Superior temporal gyrus (tissue), 1 donor: ENCODE measurements around the gene MKRN2.

Experiments used
- DNase-seq: peaks from one replicate; pipeline ENCODE4 v3.0.0-alpha.2; 2016; ENCODE audit errors: extremely low spot score

MKRN2 gene

DNA sequence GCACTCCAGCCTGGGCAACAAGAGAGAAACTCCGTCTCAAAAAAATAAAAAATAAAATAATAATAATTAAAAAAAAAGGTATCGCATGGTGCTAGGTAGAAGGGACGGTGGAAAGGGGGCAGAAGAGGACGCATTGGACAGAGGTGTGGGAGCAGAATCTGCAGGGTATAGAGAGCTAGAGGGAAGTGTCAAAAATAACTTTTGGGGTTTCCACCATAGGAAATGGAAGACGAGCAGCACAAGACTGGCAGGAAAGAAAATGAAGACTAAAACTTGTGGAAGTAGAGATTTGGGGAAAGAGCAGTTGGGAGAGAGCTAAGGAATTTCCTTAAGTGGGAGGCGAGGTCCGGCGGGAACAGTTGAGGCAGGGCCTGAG lies 585 bp upstream of the MKRN2 start:
- DNase-seq, result no peak

DNA sequence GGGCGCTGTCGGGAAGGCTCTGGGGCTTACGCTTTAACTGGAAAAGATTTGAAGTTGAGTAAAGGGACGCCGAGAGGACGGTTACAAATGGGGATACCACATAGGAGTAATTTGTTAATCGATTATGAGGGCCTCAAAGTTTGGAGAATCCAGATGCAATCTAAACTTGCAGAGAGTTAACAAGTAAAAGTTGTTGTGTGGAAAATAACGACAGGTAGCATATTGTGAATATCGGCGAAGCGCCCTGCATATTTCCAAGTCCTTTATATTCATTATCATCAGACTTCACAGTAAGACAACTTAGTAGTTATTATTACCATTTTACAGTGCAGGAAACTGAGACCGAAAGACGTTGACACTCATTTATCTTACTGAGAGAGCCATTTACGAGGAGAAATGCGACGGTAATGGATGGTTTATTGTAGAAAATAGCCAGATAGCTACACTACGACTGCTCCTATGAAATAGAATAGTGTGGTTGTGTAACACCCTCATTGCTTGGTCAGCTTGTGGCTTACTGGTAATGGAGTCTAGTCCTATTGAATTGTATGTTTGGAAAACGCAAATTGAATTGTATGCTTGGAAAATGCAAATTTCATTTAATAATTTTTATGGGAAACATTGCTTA lies 700 bp downstream of the MKRN2 start:
- peak; percentile 60 for DNase-seq

DNA sequence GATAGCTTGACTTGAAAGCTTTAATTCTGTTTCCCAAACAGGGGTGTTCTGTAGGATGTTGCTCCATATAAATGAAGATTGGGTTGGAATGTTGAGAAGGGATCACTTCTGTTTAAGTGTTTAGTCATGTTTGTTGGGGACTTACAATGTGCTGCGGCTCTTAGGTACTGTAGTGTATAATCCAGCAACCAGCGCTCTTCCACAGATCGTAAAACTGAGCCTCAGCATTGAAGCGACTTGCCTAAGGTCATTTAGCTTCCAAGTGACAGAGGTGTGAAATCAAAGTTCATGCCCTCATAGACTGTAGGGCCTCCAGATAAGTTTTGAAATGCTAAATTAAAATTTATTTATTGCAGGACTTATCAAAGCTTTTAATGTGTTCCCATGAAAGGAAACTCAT lies 1.8 kb downstream of the MKRN2 start:
- DNase-seq, result no peak

DNA sequence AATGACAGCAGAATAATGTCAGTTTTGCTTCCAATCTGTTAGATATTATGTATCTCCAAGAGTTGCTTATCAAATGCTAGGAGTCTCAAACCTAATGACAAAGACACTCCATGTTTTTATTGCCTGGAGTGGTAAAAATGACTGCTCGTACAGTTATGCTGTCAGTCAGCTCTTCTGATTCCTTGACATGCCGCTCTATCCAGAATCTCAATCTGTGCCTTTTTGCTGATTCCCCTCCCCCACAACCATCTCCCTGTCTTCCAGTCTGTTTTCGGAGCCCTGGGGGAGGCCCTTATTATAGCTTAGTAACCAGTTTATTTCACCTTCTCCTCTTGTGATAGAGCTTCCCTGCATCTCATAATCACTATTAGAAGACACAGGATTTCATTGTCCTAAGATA lies 2.6 kb downstream of the MKRN2 start:
- DNase-seq, result no peak

DNA sequence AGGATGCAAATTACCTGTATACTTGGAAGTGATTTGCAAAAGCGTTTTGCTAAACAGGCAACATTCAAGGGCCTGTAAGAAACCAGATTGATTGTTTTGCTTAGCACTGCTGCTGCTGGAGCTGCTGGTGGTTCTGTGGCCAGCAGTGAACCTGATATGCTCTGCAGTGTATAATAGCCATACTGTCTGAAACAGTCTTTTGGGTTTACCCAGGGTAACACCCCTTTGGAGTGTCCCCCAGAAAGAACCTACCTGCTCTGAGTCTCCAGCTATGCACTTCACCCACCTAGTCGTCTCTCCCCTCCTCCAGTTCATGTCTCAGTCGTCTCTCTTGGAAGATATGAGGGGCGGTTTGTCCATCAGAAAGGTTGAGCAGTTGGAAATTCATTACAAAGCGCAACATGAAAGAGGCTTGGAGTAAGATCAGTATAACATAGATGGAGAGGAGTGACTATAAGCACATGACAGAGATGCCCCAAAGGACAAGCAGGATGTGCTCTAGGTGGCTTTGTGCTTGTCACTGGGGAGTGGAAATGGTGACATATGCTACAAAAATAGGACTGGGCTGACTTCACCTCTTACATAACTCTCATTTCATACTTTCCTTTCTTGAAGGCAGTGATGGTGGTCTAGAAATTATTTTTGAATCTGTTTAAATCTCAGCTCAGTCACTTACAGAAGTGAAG lies 3.8 kb downstream of the MKRN2 start:
- no peak for DNase-seq

DNA sequence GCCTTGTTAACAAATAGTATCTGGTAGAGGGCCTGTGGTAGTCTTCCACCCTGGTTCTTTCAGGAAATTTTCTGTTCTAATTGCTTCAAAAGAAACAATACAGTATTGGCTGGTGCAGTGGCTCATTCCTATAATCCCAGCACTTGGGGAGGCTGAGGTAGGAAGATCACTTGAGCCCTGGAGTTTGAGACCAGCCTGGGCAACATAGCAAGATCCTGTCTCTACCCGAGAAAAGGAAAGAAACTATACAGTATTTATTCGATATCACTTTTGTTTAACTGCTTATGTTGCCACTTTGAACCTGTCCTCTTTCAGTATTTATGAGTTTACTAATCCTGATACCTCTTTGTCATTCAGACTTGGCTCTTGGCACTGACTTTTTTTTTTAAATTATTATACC lies 4.5 kb downstream of the MKRN2 start:
- DNase-seq, result no peak

DNA sequence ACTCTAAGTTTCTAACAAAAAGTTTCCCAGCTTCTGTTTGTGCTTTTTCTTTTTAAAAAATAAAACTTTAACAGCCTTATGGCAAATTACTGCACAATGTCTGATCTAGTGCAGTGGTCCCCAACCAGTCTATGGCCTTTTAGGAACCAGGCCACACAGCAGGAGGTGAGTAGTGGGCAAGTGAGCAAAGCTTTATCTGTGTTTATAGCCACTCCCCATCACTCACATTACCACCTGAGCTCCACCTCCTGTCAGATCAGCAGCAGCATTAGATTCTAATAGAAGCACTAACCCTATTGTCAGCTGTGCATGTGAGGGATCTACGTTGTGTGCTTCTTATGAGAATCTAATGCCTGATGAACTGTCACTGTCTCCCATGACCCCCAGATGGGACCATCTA lies 5.6 kb downstream of the MKRN2 start:
- no peak for DNase-seq

DNA sequence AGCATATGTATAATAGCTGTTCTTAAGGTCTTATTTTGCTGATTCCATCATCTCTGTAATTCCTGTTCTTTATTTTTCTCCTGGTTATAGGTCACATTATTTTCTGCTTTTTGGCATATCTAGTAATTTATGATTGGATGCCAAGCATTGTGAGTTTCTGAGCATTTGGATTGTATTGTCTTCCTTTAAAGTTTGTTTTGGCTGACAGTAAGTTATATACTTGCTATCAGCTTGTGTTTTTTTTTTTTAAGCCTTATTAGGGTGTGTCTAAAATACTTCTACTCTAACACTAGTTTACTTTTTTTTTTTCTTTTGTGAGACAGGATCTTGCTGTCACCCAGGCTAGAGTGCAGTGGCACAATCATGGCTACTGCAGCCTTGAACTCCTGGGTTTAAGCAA lies 10.1 kb downstream of the MKRN2 start:
- DNase-seq, result no peak

DNA sequence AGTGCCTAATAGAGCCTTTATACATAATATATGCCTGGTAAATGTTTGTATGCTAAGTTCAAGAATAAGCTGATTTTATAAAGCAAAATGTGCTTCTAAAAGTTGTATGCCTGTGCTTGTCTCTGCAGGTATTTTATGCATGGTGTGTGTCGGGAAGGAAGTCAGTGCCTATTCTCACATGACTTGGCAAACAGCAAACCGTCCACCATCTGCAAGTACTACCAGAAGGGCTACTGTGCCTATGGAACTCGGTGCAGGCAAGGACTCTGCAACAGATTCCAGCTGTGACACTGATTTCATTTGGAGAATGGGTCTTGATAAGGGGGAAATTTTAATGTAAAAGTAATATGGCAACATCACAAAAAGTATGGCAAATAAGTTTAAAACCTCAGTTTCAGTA lies 11.9 kb downstream of the MKRN2 start:
- no peak for DNase-seq

DNA sequence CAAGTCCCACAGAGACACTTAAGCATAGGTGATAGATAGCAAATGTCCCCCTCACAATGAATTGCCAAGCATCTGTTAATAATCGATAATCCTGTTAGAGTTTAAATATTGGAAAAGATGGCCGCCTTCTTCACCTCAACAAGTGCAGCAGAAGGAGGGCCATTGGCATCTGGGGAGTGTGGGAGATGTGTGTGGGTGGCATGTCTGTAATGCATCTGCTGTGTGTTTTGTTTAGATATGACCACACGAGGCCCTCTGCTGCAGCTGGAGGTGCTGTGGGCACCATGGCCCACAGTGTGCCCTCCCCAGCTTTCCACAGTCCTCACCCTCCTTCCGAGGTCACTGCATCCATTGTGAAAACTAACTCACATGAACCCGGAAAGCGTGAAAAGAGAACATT lies 12.9 kb downstream of the MKRN2 start:
- DNase-seq, result no peak

DNA sequence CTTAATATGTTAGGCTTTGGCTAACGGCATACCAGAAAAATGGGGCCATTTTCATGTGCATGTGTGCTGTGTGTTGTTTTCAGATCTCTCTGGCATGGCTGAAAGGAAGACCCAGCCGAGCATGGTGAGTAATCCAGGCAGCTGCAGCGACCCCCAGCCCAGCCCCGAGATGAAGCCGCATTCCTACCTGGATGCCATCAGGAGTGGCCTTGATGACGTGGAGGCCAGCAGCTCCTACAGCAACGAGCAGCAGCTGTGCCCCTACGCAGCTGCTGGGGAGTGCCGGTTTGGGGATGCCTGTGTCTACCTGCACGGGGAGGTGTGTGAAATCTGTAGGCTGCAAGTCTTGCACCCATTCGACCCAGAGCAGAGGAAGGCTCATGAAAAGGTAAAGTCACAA lies 15.1 kb downstream of the MKRN2 start:
- DNase-seq, result no peak

DNA sequence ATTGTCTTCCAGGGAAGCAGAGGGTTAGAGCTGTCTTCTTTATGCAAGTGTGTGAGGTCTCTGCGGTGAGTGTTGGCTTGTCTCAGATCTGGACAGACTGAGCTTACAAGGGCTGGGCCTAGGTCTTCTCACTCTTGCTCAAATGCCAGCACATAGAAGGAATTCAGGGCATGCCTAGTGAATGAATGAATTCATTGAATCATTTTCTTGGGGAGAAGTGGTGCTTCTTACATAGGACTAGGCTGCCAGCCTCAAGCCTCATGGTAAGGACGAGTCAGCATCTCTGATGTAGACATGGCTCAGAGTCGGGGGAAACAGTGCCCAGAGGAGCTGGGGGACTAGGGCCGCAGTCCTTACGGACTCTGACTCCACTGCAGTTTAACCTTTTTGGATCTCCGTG lies 17.2 kb downstream of the MKRN2 start:
- no peak for DNase-seq

DNA sequence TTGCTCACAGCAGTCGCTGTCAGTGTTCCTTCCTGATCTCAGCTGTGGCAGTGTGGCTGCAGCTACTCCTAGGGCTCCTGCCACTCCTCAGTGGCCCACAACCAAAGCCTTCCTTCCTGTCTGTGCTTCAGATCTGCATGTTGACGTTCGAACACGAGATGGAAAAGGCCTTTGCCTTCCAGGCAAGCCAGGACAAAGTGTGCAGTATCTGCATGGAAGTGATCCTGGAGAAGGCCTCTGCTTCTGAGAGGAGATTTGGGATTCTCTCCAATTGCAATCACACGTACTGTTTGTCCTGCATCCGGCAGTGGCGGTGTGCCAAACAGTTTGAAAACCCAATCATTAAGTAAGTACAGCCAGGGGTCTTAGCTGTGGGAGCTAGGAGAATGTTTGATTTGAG lies 17.8 kb downstream of the MKRN2 start:
- no peak for DNase-seq

DNA sequence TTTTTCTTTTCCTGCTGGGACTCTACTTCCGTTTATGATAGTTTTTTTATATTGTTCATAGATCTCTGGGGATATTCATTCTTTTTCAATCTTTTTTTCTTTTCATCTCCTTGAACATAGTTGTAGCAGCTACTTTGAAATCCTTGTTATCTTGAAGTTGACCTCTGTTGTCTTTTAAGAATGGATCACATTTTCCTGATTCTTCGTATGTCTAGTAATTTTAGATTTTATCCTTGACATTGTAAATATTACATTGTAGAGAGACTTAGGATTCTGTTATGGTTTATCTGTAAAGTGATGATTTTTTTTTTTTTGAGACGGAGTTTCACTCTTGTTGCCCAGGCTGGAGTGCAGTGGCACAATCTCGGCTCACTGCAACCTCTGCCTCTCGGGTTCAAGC lies 20.5 kb downstream of the MKRN2 start:
- no peak for DNase-seq

DNA sequence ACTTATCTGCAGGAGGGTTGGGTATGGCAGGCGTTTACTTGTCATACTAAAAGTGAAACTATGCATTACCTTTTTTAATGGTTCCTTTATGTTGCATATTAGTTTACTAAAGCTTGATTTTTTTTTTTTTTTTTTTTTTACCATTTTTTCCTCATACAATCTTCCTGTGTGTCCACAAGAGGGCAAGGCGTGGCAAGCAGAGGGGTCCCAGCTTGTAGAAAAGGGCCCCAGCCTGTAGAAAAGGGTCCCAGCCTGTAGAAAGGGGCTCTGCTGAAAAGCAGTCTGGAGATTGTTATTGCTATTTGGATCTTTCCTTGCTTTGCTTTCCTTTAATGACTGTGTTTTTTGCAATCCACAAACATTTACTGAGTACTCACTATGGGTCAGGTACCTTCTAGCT lies 21.9 kb downstream of the MKRN2 start:
- no peak for DNase-seq

DNA sequence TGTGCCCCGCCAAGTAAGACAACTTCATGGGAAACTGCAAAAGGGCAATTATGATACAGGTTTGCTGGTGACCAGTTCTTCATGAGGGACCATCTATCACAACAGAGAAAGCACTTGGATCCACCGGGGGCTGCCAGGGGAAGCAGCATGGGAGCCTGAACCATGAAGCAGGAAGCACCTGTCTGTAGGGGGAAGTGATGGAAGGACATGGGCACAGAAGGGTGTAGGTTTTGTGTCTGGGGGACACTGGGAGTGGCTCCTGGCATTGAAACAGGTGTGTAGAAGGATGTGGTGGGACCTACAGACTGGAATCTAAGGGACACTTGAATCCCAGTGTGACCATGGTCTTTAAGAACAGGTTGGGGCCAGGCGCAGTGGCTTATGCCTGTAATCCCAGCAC lies 22.6 kb downstream of the MKRN2 start:
- no peak for DNase-seq

DNA sequence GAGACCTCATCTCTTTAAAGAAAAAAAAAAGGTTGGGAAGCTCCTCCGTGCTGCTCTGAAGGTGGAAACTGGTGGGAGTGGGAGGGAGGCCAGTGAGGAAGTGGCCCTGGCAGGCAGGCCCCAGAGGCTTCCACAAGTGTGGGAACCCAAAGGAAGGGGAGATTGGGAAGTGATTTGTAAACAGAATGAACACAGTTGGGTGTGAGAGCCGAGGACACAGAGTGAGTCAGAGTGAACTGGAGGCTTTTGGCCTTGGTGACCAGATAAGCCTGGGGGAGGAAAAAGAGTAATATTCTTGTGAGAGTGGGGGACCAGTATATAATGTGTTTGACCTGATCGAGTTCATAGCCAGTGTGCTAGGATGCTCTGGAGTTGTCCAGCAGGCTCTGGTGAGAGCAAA lies 23.0 kb downstream of the MKRN2 start:
- no peak for DNase-seq

DNA sequence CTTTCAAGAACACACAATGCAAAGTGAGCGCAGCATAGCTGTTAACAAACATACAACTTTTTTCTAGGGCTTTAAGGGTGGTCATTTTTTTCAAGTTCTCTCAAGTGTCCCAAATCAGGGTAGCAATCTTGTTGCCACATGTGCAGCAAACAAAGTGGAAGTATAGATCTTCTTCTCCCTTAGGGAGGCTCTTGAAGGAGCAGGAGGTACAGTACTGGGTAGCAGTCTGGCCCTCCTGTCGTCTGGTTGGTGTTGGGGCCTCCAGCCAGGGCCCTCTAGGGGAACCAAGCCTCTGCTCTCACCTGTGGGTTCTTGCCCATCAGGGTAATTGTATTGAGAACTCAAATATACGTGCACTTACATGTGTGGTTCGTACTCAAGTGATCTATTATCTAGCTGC lies 25.8 kb downstream of the MKRN2 start:
- DNase-seq, result no peak

DNA sequence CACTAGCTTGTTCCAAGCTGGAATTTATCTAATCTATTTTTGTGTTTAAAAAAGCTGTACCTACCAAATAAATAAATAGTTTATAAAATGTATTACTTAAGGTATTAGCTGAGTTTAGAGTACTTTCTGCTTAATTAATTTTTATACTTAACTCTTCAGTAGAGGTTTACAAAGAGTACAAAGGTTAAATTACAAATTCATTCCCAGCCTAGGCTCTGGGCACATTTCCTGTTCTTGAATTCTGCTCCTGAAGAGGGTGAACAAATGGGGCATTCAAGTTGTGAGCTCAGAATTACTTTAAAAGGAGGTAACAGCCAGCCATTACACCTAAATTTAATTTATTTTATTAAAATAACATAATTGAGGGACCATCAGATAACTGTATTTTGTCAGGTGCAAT lies 26.4 kb downstream of the MKRN2 start:
- no peak for DNase-seq

DNA sequence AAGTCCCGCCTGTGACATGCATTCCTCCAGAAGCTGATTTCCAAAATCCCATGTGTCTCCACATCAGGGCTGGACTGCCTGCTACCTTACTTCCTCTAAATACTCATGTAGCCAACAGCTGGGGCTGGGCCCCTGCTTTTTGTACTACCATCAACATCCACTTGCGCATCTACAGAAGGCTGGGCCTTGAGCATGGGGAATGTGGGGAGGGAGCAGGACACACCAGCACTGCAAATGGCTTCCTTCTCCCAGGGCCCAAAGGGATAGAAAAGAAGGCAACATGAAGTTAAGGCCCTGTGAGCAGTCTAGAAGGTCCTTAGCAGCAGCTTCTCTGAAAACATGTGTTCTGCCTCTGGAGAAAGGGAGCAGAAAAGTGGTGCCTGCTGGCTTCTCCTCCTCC lies 27.2 kb downstream of the MKRN2 start:
- no peak for DNase-seq

DNA sequence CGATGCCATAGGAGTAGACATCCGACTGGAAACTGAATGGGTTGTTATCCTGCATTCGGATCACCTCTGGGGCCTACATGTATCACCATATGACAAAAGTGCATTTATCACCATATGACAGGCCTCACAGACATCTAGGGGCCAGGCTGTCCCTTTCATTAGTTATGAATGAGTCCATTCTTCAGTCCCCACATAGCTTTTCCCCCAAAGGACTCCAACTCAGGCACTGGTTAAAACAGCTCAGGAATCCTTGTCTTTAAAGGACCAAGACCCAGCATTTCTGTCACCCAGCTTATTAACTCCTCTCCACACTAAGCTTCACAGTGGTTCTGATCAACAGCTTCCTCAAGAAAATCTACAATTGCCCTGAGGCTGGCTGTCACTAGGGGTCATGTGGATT lies 28.3 kb downstream of the MKRN2 start:
- DNase-seq, result peak; percentile 35

DNA sequence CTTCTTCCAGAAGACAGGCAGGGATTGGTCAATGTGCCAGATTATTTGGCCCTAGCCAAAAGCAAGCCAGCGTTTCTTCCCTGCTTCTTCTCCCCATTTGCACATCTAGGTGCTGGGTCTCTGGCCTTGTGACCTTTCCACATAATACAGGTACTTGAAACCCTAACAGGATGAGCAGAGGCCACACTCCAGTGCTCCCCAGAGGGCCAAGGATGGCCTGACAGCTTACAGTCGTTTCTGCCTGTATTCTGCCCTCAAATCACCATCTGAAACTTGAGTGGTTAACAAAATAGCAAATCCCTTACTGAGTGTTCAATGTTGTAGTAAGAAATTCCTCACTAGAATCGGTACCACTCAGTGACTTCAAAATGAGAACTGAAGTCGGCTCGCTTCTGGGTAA lies 29.1 kb downstream of the MKRN2 start:
- no peak for DNase-seq

DNA sequence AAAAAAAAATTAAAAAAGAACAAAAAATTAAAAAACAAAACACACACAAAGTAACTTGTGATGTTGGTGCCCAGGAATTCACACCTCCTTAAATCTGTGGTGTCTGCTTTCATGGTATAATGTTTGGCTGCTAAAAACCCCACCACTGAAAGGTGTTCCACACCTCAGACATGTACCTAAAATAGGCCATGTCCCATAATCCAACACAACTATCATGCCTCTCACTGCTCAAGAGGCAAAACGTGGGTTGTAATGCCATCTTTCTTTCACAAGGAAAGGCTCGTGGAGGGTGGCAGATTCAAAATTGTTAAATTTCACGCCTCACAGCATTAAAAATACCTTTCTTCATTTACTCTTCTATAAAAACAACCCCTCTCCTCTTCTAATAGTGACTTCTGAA lies 29.5 kb downstream of the MKRN2 start:
- DNase-seq, result no peak
